Activated CD8-positive, alpha-beta T cell treated with anti-CD3 and anti-CD28 coated beads, Interleukin-2, amount 10 ng/mL, durations not matched to agents 7 days and 5 days (primary cell): Measurements from ENCODE around the gene ZBTB33. TPM values are rescaled to one million over a fixed set of nuclear protein-coding genes. Genes with fewer than 3 reads are reported as not detected.

Experiments
- ATAC-seq: fragments of 150-1000 bp; cut with Tn5 transposase; one replicate; pipeline ENCODE4 v1.10.0; 2021; ENCODE audit warnings: moderate library complexity
- CTCF ChIA-PET: fragments of 350-600 bp; sonication (Branson Sonifier 250); formaldehyde crosslinking; loops from one replicate; lab custom pipeline; 2021; ENCODE audit warnings: antibody characterized with exemption; lab: Charles Lee
- POLR2A ChIA-PET: fragments of 350-600 bp; sonication (Branson Sonifier 250); formaldehyde crosslinking; loops from one replicate; lab custom pipeline; 2021; ENCODE audit warnings: antibody characterized with exemption; lab: Charles Lee
- DNase-seq: peaks from one replicate; pipeline ENCODE4 v3.0.0-alpha.2; 2020
- H3K27ac Mint-ChIP-seq: one replicate; pipeline ENCODE4 v1.8.0; 2021; ENCODE audit warnings: mild to moderate bottlenecking, mixed read lengths
- H3K27me3 Mint-ChIP-seq: one replicate; pipeline ENCODE4 v1.8.0; 2021; ENCODE audit warnings: low read depth, mixed read lengths
- H3K36me3 Mint-ChIP-seq: one replicate; pipeline ENCODE4 v1.8.0; 2021; ENCODE audit warnings: low read depth, mixed read lengths
- H3K4me1 Mint-ChIP-seq: one replicate; pipeline ENCODE4 v1.8.0; 2021; ENCODE audit warnings: low read depth, mixed read lengths
- H3K4me3 Mint-ChIP-seq: one replicate; pipeline ENCODE4 v1.8.0; 2021; ENCODE audit warnings: mild to moderate bottlenecking, mixed read lengths
- H3K9me3 Mint-ChIP-seq: one replicate; pipeline ENCODE4 v1.8.0; 2022; ENCODE audit warnings: mixed read lengths; ENCODE audit not compliant: insufficient read depth
- total RNA-seq, 2 experiments: library from RNA; stranded (reverse); gene quantifications; one replicate each; pipeline ENCODE4 v1.2.3, GENCODE V29; 2021

Gene ZBTB33
- total RNA-seq, 2 experiments from 2014 or later = 11.5 to 12.9 TPM

GRCh38 chrX:120238933-120239332, 11.7 kb upstream of the ZBTB33 start:
- Mint-ChIP-seq H3K27ac (no peak overlapping the region), H3K4me1 (peaks cover 8% of the 10 kb centered on the region), H3K4me3 (no peak overlapping the region), H3K27me3 (no peaks in the 10 kb centered on the region), H3K9me3 (no peaks in the 10 kb centered on the region), H3K36me3 (peaks cover 2% of the 10 kb centered on the region)
- no peak for ATAC-seq
- ChIA-PET CTCF (no interaction called here), POLR2A (no interaction called here)
- no peak for DNase-seq

DNA sequence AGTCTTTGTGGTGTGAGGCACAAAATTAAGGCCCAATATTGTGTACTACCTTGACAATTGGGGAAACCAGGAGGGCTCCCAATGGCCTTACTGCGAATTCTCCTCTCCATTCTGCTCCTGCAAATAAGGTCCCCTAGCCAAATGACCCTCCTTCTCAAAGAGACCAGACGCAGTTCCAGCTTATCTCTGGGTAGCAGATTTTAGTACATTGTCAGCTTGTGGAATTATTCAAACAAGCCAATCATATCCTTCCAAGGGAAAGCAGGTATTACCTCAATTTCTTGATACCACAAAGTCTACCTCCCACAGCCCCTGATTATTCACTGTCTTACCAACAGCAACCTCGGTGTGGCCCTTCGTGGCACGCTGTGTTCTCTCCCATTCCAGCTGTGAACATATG, 7.8 kb upstream of the ZBTB33 start:
- DNase-seq = no peak
- no peak overlapping the region for H3K4me3 Mint-ChIP-seq
- no peaks in the 10 kb centered on the region for H3K9me3 Mint-ChIP-seq
- peaks cover 2% of the 10 kb centered on the region for H3K36me3 Mint-ChIP-seq
- no peak for ATAC-seq
- ChIA-PET POLR2A (no interaction called here), CTCF (no interaction called here)
- H3K4me1 Mint-ChIP-seq = peaks cover 16% of the 10 kb centered on the region
- no peaks in the 10 kb centered on the region for H3K27me3 Mint-ChIP-seq
- no peak overlapping the region for H3K27ac Mint-ChIP-seq

DNA sequence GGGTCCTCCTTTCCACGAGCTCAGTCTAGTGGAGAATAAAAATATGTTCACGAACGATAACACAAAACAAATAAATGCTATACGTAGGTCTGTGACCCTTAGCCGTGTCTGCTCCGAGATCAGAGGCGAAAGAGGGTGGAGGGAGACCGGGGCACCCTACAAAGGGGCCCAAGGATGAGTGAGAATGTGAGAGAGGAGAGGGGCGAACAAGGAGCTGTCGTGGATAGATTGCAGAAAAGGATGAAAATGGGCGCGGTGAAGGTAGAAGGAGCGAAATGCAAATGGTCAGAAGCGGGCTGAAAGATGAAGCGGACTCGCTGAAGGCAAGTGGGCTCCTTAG, 6.2 kb upstream of the ZBTB33 start:
- CTCF ChIA-PET = interaction anchor here (0.8 kb wide), 2 partner anchors 30 to 65 kb away, joined by 3 to 4 read pairs; no protein-coding TSS in a partner anchor
- Mint-ChIP-seq H3K27me3 (no peaks in the 10 kb centered on the region), H3K9me3 (no peaks in the 10 kb centered on the region), H3K36me3 (no peaks in the 10 kb centered on the region), H3K4me3 (peak overlapping the region; percentile 88), H3K27ac (peak overlapping the region; percentile 92), H3K4me1 (peaks cover 29% of the 10 kb centered on the region)
- no peak for ATAC-seq
- no peak for DNase-seq
- POLR2A ChIA-PET = no interaction called here

GRCh38 chrX:120244735-120245498, 5.7 kb upstream of the ZBTB33 start:
- CTCF ChIA-PET = no interaction called here
- DNase-seq (peak; percentile 69), ATAC-seq (peak; percentile 85)
- Mint-ChIP-seq H3K4me1 (peaks cover 30% of the 10 kb centered on the region), H3K4me3 (peak overlapping the region; percentile 88), H3K36me3 (no peaks in the 10 kb centered on the region), H3K27ac (peak overlapping the region; percentile 92), H3K9me3 (no peaks in the 10 kb centered on the region), H3K27me3 (no peaks in the 10 kb centered on the region)
- POLR2A ChIA-PET = no interaction called here

- Mint-ChIP-seq H3K27me3 (no peaks in the 10 kb centered on the region), H3K9me3 (no peaks in the 10 kb centered on the region), H3K4me1 (peaks cover 33% of the 10 kb centered on the region), H3K27ac (peak overlapping the region; percentile 88), H3K36me3 (peaks cover 31% of the 10 kb centered on the region), H3K4me3 (peak overlapping the region; percentile 92)
- ATAC-seq = no peak
- peak; percentile 43 for DNase-seq
- ChIA-PET CTCF (interaction anchor here (0.8 to 1.6 kb wide), 5 partner anchors 11 to 58 kb away, joined by 3 to 8 read pairs (median 4); no protein-coding TSS in a partner anchor), POLR2A (interaction anchor here (0.9 to 1.5 kb wide), 3 partner anchors 9 to 353 kb away, joined by 3 to 6 read pairs (median 3); partner anchors contain the start of gene MCTS1)
Measured at GRCh38 chrX:120251471-120252011, 929 bp downstream of the ZBTB33 start.

- H3K4me1 Mint-ChIP-seq = peaks cover 25% of the 10 kb centered on the region
- DNase-seq (no peak), ATAC-seq (no peak)
- ChIA-PET CTCF (interaction anchor here (1.5 kb wide), 1 partner anchor 40 kb away, joined by 3 read pairs; no protein-coding TSS in a partner anchor), POLR2A (no interaction called here)
- H3K36me3 Mint-ChIP-seq = peaks cover 40% of the 10 kb centered on the region
- H3K9me3 Mint-ChIP-seq = no peaks in the 10 kb centered on the region
- no peak overlapping the region for H3K4me3 Mint-ChIP-seq
- no peak overlapping the region for H3K27ac Mint-ChIP-seq
- no peaks in the 10 kb centered on the region for H3K27me3 Mint-ChIP-seq
Measured at GRCh38 chrX:120253784-120254183, 3.2 kb downstream of the ZBTB33 start.

GRCh38 chrX:120260369-120260768, 9.8 kb downstream of the ZBTB33 start:
- no peaks in the 10 kb centered on the region for H3K4me1 Mint-ChIP-seq
- no peak overlapping the region for H3K27ac Mint-ChIP-seq
- ChIA-PET POLR2A (interaction anchor here (1.0 kb wide), 1 partner anchor 9 kb away, joined by 3 read pairs; no protein-coding TSS in a partner anchor), CTCF (no interaction called here)
- peaks cover 17% of the 10 kb centered on the region for H3K36me3 Mint-ChIP-seq
- H3K27me3 Mint-ChIP-seq = no peaks in the 10 kb centered on the region
- no peak for DNase-seq
- ATAC-seq = no peak
- H3K9me3 Mint-ChIP-seq = no peaks in the 10 kb centered on the region
- H3K4me3 Mint-ChIP-seq = no peak overlapping the region

- DNase-seq (no peak), ATAC-seq (no peak)
- ChIA-PET POLR2A (no interaction called here), CTCF (interaction anchor here (1.0 kb wide), 1 partner anchor 12 kb away, joined by 3 read pairs; the partner anchor contains the start of gene ZBTB33)
- no peak overlapping the region for H3K4me3 Mint-ChIP-seq
- peaks cover 2% of the 10 kb centered on the region for H3K36me3 Mint-ChIP-seq
- no peaks in the 10 kb centered on the region for H3K9me3 Mint-ChIP-seq
- no peak overlapping the region for H3K27ac Mint-ChIP-seq
- H3K27me3 Mint-ChIP-seq = no peaks in the 10 kb centered on the region
- H3K4me1 Mint-ChIP-seq = no peaks in the 10 kb centered on the region
Measured at GRCh38 chrX:120262859-120263708, 12.5 kb downstream of the ZBTB33 start.

- no peaks in the 10 kb centered on the region for H3K36me3 Mint-ChIP-seq
- no peak for ATAC-seq
- no peaks in the 10 kb centered on the region for H3K9me3 Mint-ChIP-seq
- POLR2A ChIA-PET = no interaction called here
- H3K4me3 Mint-ChIP-seq = no peak overlapping the region
- H3K4me1 Mint-ChIP-seq = no peaks in the 10 kb centered on the region
- no peaks in the 10 kb centered on the region for H3K27me3 Mint-ChIP-seq
- CTCF ChIA-PET = no interaction called here
- no peak for DNase-seq
- no peak overlapping the region for H3K27ac Mint-ChIP-seq
Measured at GRCh38 chrX:120264341-120264740, 13.7 kb downstream of the ZBTB33 start.

DNA sequence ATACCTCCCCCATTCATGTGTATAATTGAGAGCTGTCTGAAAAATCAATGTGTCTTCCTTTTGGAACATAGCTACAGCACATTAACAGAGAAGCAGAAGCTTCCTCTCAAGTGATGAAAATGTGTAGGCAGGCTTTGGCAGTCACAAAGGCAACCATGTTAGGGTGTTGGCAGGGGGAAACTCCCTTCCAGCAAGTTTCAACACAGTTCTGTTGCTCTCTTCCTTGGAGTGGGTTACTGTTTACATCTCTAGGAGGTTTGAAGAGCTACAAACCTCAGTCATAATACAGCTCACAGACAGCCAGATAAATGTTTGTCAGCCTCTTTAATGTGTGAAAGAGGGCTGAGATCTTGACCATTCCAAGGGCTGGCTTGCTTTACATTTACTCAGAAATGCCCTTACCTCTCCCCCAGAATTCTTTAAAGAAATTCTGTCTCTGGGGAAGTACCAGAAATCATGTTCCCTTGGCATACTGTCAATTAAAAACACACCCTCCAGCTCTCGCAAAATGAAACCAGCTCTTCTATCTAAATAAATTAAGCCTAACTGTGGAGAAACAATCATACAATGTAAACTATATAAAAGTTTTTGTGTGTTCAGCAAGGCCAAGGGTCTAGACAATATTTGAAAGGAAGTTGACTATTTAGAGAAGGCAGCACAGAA, 18.9 kb downstream of the ZBTB33 start:
- Mint-ChIP-seq H3K27ac (no peak overlapping the region), H3K4me1 (no peaks in the 10 kb centered on the region), H3K9me3 (no peaks in the 10 kb centered on the region), H3K27me3 (no peaks in the 10 kb centered on the region), H3K36me3 (no peaks in the 10 kb centered on the region), H3K4me3 (no peak overlapping the region)
- DNase-seq (no peak), ATAC-seq (no peak)
- CTCF ChIA-PET = interaction anchor here (0.6 to 1.2 kb wide), 3 partner anchors 18 to 177 kb away, joined by 3 to 4 read pairs (median 3); no protein-coding TSS in a partner anchor
- POLR2A ChIA-PET = interaction anchor here (0.6 kb wide), 1 partner anchor 18 kb away, joined by 3 read pairs; no protein-coding TSS in a partner anchor

DNA sequence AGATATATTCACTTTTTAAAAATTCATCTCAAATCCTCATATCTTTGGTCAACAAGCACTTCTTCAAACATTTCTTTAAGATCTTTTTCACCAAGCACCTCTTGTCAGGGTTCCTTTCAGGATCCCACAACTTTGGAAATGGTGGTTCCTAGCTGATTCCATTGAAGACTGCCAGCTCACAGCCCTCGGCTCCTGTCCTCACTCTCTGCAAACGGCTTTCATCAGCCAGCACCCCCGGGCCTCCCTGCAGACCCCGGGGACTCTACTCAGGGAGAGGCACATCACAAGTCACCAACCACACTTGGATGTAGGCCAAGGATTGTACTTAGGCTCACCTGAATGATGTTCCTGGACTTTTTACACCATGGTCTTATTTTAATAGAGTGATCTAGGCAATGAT, 20.0 kb downstream of the ZBTB33 start:
- H3K4me3 Mint-ChIP-seq = no peak overlapping the region
- H3K27me3 Mint-ChIP-seq = no peaks in the 10 kb centered on the region
- H3K9me3 Mint-ChIP-seq = no peaks in the 10 kb centered on the region
- no peak for DNase-seq
- H3K27ac Mint-ChIP-seq = no peak overlapping the region
- no peaks in the 10 kb centered on the region for H3K36me3 Mint-ChIP-seq
- ChIA-PET CTCF (no interaction called here), POLR2A (no interaction called here)
- H3K4me1 Mint-ChIP-seq = no peaks in the 10 kb centered on the region
- no peak for ATAC-seq
